ENCODE data around the gene HSPD1.
"Not testable (repeated sequence)": the region's sequence is repeated elsewhere in the genome, so short reads cannot be mapped to it uniquely, and the experiment has no call there.

HSPD1 gene

DNA sequence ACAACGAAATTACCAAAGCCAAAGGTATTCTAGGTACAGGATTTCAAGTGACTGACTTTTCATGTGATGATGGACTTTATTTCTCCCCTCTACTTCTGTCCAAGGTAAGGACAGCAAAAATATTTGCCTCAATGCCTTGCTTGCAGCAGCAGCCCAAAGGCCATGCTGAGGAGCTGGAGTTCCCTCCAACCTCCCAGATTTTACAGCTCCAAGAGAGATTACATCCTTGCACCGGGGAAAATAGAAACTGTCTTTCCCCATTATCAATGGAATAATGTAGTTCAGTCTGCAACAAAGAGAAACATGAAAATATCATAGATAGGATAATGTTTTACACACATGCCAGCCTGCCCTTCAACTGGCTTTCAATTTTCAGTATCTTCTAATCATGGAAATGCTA is 13.5 kb downstream of the HSPD1 start:
- Mint-ChIP-seq H3K27me3 (no peaks in the 10 kb centered on the region), H3K9me3 (no peaks in the 10 kb centered on the region), H3K4me1 (no peaks in the 10 kb centered on the region), H3K27ac (ENCODE audit: low read depth) (no peak overlapping the region), H3K4me3 (no peak overlapping the region), H3K36me3 (ENCODE audit: insufficient read depth) (peaks cover 45% of the 10 kb centered on the region)
- ATAC-seq (replicated peaks; ENCODE audit: extremely low read depth, poor library complexity, severe bottlenecking) (no peak), DNase-seq (ENCODE audit: low spot score in 2 of 2) (no peak)

DNA sequence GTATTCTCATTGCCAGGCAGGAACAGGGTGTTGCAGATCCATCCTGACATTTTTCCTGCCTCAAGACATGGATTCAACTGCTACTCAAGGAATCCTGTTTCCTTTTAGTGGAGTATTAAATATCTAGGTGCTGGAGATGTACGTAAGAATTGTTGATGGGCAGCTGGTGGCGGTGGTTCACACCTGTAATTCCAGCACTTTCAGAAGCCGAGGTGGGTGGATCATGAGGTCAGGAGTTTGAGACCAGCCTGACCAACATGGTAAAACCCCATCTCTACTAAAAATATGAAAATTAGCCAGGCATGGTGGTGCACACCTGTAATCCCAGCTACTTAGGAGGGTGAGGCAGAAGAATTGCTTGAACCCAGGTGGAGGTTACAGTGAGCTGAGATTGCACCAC is 15.4 kb downstream of the HSPD1 start:
- ATAC-seq (replicated peaks; ENCODE audit: extremely low read depth, poor library complexity, severe bottlenecking), result not testable (repeated sequence)

DNA sequence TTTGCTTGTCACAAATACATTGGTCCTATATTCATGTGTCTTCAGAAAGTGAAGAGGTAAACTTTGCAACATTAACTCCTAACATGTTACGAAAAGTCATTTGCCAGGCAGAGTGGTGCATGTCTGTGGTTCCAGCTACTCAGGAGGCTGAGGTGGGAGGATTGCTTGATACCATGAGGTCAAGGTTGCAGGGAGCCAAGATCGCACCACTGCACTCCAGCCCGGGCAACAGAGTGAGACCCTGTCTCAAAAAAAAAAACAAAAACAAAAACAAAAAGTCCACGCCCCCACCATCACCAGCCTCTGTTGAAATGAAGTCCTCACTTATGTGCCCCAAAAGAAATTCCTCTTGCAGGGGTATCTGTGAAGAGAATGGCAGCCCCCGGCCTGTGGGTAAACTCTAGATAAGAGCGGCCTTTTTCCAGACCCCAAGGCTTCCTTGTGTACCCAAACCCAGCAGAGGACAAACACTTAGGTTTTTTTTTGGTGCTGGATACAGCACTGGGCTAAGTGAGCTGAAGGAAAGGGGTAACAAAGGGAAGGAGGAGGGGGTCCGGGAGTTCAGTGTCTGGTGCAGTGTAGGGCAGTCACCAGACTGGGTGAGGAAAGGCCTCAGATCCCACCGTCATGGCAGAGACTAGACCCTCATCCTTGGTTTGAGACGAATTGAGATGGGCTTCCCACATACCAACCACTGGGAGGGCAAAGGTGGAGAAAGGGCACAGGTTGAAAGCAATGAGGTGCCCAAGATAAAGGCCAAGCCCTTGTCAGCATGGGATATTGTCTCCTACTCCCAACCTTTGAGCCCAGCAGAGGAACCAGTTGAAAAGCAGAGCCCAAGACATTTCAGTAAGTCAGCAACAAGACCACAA is 19.2 kb downstream of the HSPD1 start:
- H3K27me3 Mint-ChIP-seq, result no peaks in the 10 kb centered on the region
- no peak overlapping the region for H3K27ac Mint-ChIP-seq (ENCODE audit: low read depth)

More for the DNA sequence above, 15.4 kb downstream of the HSPD1 start:
- H3K27me3 Mint-ChIP-seq; DNase-seq (ENCODE audit: low spot score in 2 of 2); H3K4me1 Mint-ChIP-seq; H3K9me3 Mint-ChIP-seq; H3K4me3 Mint-ChIP-seq; H3K27ac Mint-ChIP-seq (ENCODE audit: low read depth): not testable (repeated sequence)
- peaks cover 31% of the 10 kb centered on the region for H3K36me3 Mint-ChIP-seq (ENCODE audit: insufficient read depth)

DNA sequence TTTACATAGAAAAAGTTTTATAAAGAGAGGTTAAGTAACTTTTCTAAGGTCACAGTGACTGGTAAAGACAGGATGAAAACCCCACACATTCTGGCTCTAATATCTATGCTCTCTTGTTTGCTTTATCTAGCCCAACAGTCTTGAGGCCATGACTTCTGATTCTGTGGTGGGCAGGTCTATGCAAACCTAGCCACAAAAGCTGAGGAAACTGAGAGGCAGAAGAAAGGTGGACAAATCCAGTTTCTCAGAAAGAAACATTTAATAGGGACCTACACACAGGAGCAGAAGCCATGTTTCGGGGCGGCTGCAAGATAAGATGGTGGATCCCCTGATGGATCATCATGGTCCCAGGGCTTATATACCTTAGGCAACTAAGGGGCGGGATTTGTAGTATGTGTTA is 21.8 kb downstream of the HSPD1 start:
- peaks cover 6% of the 10 kb centered on the region for H3K4me1 Mint-ChIP-seq
- no peak overlapping the region for H3K4me3 Mint-ChIP-seq
- H3K27ac Mint-ChIP-seq (ENCODE audit: low read depth), result no peak overlapping the region
- H3K36me3 Mint-ChIP-seq (ENCODE audit: insufficient read depth), result peaks cover 45% of the 10 kb centered on the region
- ATAC-seq (replicated peaks; ENCODE audit: extremely low read depth, poor library complexity, severe bottlenecking) (no peak), DNase-seq (ENCODE audit: low spot score in 2 of 2) (no peak)
- H3K9me3 Mint-ChIP-seq, result no peaks in the 10 kb centered on the region
- no peaks in the 10 kb centered on the region for H3K27me3 Mint-ChIP-seq

More for the DNA sequence above, 19.2 kb downstream of the HSPD1 start:
- DNase-seq (ENCODE audit: low spot score in 2 of 2) (no peak), ATAC-seq (replicated peaks; ENCODE audit: extremely low read depth, poor library complexity, severe bottlenecking) (no peak)
- Mint-ChIP-seq H3K4me1 (peaks cover 6% of the 10 kb centered on the region), H3K4me3 (no peak overlapping the region), H3K9me3 (no peaks in the 10 kb centered on the region), H3K36me3 (ENCODE audit: insufficient read depth) (peaks cover 27% of the 10 kb centered on the region)

DNA sequence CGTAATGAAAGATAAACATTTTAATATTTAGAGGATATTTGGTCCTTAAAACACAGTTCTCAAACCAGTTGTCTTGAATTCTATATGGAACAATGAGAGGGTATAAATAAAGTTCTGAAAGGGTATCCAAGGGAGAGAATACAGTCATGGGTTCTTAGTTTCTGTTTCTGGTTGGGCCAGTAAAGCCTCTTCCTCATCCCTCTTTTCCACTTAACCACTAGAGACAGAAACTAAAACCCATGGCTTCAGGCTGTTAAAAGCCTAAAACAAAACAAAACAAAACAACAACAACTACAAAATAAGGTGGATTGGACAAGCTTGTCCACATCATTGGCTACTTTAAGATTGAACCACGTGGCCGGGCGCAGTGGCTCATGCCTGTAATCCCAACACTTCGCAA is 27.5 kb downstream of the HSPD1 start:
- no peaks in the 10 kb centered on the region for H3K27me3 Mint-ChIP-seq
- H3K36me3 Mint-ChIP-seq (ENCODE audit: insufficient read depth), result peaks cover 71% of the 10 kb centered on the region
- peaks cover 6% of the 10 kb centered on the region for H3K4me1 Mint-ChIP-seq
- no peak for DNase-seq (ENCODE audit: low spot score in 2 of 2)
- no peak for ATAC-seq (replicated peaks; ENCODE audit: extremely low read depth, poor library complexity, severe bottlenecking)
- H3K4me3 Mint-ChIP-seq, result no peak overlapping the region
- H3K27ac Mint-ChIP-seq (ENCODE audit: low read depth), result no peak overlapping the region
- no peaks in the 10 kb centered on the region for H3K9me3 Mint-ChIP-seq

DNA sequence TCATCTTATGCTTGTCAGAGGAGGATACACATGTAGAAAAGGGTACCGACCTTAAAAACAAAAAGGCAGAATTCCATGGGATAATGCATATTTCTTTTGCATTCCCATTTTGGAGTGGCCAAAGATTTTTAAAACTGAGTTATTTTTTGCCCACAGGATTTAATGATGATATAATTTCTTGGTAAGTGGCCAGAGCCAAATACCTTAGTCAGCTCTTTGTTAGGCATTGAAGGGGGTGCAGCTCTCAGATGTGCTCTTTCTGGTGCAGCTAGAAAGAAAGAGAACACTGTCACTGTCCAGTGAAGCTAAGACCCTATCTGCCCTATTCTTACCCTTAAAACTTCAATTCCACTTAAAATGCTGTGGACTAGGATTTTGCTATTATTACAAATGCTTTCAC is 35.5 kb downstream of the HSPD1 start:
- H3K36me3 Mint-ChIP-seq (ENCODE audit: insufficient read depth), result peaks cover 72% of the 10 kb centered on the region
- DNase-seq (ENCODE audit: low spot score in 2 of 2) (no peak), ATAC-seq (replicated peaks; ENCODE audit: extremely low read depth, poor library complexity, severe bottlenecking) (no peak)
- no peaks in the 10 kb centered on the region for H3K9me3 Mint-ChIP-seq
- no peak overlapping the region for H3K4me3 Mint-ChIP-seq
- no peaks in the 10 kb centered on the region for H3K27me3 Mint-ChIP-seq
- H3K27ac Mint-ChIP-seq (ENCODE audit: low read depth), result no peak overlapping the region
- peaks cover 12% of the 10 kb centered on the region for H3K4me1 Mint-ChIP-seq

DNA sequence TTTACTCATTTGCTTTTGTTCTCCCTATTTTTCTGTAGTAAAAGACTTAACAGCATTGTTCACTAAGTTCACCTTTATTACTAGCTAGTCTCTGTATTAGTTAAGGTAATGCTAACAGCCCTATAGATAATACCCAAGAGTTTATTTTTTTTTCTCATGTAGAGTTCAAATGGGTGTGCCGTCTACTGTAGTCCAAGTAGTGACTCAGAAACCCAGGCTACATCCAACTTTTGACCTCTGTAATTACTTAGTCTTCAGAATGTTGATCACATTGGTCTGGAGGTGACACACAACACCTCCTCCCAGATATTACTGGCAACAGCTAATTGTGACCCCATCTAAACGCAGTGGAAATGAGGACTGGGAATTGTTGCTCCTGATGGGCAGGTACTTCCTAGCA is 38.6 kb downstream of the HSPD1 start:
- Mint-ChIP-seq H3K9me3 (no peaks in the 10 kb centered on the region), H3K36me3 (ENCODE audit: insufficient read depth) (peaks cover 55% of the 10 kb centered on the region), H3K4me1 (peaks cover 24% of the 10 kb centered on the region), H3K4me3 (no peak overlapping the region), H3K27ac (ENCODE audit: low read depth) (no peak overlapping the region), H3K27me3 (no peaks in the 10 kb centered on the region)
- ATAC-seq (replicated peaks; ENCODE audit: extremely low read depth, poor library complexity, severe bottlenecking) (no peak), DNase-seq (ENCODE audit: low spot score in 2 of 2) (no peak)

DNA sequence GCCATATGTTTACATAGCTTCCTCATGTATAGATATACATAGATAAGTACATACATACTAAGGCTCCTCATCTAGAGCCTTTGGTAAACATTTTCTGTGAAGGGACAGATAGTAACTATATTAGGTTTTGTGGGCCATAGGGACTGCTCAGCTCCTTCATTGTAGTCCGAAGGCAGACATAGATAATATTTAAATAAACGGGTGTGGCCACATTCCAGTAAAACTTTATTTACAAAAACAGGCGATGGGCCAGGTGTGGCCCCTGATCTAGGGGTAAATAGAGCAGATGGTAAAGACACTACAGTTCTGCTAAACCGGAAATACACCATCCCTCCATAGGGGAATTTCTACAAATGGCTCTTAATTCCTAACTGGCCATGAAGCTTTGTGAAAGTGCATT is 39.0 kb downstream of the HSPD1 start:
- Mint-ChIP-seq H3K27me3 (no peaks in the 10 kb centered on the region), H3K4me3 (no peak overlapping the region), H3K27ac (ENCODE audit: low read depth) (no peak overlapping the region), H3K36me3 (ENCODE audit: insufficient read depth) (peaks cover 51% of the 10 kb centered on the region), H3K9me3 (no peaks in the 10 kb centered on the region), H3K4me1 (peaks cover 26% of the 10 kb centered on the region)
- DNase-seq (ENCODE audit: low spot score in 2 of 2), result no peak
- ATAC-seq (replicated peaks; ENCODE audit: extremely low read depth, poor library complexity, severe bottlenecking), result no peak

DNA sequence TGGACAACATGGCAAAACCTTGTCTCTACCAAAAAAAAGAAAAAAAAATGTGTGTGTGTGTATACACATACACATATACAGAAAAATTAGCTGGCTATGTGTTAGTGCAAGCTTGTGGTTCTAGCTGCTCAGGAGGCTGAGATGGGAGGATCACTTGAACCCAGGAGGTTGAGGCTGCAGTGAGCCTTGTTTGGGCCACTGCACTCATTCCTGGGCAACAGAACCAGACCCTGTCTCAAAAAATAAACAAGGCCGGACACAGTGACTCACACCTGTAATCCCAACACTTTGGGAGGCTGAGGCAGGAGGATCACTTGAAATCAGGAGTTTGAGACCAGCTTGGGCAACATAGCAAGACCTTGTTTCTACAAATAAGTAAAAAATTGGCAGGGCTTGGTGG is 44.2 kb downstream of the HSPD1 start:
- Mint-ChIP-seq H3K4me3 (peak overlapping the region; percentile 99), H3K27me3 (no peaks in the 10 kb centered on the region), H3K36me3 (ENCODE audit: insufficient read depth) (peaks cover 28% of the 10 kb centered on the region), H3K9me3 (no peaks in the 10 kb centered on the region), H3K4me1 (peaks cover 47% of the 10 kb centered on the region), H3K27ac (ENCODE audit: low read depth) (no peak overlapping the region)
- ATAC-seq (replicated peaks; ENCODE audit: extremely low read depth, poor library complexity, severe bottlenecking) (no peak), DNase-seq (ENCODE audit: low spot score in 2 of 2) (no peak)

DNA sequence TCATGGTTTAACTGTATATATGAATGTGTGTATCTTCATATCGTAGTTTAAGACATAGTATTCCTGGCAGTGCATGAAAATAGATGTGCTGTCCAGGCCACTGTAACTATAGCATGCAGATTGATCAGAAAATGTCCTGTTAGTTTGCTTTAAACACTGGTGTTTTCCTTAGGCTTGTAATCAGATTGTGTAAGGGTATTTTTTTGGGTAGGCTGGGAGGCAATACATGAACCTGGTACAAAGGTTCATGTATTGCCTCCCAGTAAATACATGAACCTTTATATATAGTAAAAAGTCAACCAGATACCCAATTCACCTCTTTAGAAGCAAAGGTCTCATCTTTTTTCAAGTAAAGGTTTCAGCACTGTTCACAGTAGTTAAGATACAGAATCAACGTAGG is 44.7 kb downstream of the HSPD1 start:
- Mint-ChIP-seq H3K27me3 (no peaks in the 10 kb centered on the region), H3K4me3 (peak overlapping the region; percentile 99), H3K4me1 (peaks cover 47% of the 10 kb centered on the region), H3K27ac (ENCODE audit: low read depth) (no peak overlapping the region), H3K9me3 (no peaks in the 10 kb centered on the region), H3K36me3 (ENCODE audit: insufficient read depth) (peaks cover 23% of the 10 kb centered on the region)
- DNase-seq (ENCODE audit: low spot score in 2 of 2), result no peak
- ATAC-seq (replicated peaks; ENCODE audit: extremely low read depth, poor library complexity, severe bottlenecking), result no peak

DNA sequence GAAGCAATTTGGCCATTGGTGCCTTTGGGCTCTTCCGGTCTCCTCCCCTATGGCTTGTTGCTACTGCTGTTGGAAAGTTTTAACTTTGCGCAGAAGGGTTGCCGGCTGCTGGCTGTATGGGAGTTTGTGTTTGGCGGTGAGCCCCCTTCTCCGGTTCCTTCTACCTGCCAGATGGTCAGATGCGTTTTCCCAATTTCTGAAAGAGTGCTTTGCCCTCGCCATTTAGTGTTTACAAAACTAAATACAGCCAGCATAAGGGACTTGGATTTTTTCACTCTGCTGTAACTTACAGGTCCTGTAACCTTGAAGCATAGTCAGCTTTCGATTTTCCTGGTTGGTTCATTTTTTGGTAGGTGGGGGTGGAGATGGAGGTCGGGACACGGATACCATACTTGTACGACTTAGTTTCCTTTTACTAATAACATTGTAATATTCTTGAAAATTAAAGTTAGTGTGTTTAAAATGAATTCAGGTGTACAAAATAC is 45.7 kb downstream of the HSPD1 start:
- Mint-ChIP-seq H3K36me3 (ENCODE audit: insufficient read depth) (peaks cover 18% of the 10 kb centered on the region), H3K9me3 (no peaks in the 10 kb centered on the region), H3K4me3 (peak overlapping the region; percentile 99), H3K27ac (ENCODE audit: low read depth) (peak overlapping the region; percentile 100), H3K4me1 (peaks cover 47% of the 10 kb centered on the region), H3K27me3 (no peaks in the 10 kb centered on the region)
- ATAC-seq (replicated peaks; ENCODE audit: extremely low read depth, poor library complexity, severe bottlenecking) (no peak), DNase-seq (ENCODE audit: low spot score in 2 of 2) (no peak)

DNA sequence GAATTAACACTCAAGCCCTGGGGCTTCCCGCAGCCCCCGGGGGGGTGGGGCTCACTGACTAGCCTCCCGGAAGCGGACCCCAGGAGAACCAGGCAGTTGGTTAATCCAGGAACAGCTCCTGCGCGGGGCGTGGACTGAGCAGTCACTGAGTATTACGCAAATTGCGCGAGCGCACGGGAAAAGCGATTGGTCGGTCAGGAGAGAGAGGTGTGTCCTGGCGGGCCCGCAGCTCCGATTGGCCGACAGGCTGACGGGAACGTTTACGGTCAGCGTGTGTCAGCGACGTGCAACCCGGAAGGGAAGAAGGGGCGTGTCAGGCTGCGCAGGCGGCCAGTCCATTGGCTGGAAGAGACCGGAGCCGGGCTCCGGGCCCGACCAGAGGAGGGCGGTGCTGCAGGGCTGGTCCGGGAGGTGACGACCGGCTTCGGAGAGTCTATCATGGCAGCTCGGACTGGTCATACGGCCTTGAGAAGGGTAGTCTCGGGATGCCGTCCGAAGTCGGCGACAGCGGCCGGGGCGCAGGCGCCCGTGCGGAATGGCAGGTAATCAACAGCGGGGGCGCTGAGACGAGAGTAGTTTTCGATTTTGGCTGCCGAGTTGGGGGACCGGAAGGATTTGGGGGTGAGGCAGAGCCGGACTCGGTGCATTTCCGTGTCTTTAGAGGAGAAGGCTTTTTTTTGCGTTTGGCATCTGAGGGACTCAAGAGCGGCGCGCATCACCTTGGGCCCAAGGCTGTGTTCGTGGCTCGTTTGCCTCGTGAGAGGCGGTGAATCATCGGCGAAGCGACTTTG is 46.3 kb downstream of the HSPD1 start, which contains the start of gene COQ10B:
COQ10B (plus strand) TSS at position 430 of the 791 bp plus-strand sequence; CDS start at position 439, 9 bp downstream.
- peak; percentile 95 to 97 for DNase-seq (ENCODE audit: low spot score in 2 of 2)
- no peaks in the 10 kb centered on the region for H3K27me3 Mint-ChIP-seq
- ATAC-seq (replicated peaks; ENCODE audit: extremely low read depth, poor library complexity, severe bottlenecking), result peak; percentile 90
- H3K4me3 Mint-ChIP-seq, result peak within 1 kb of the TSS; percentile 99
- H3K9me3 Mint-ChIP-seq, result no peaks in the 10 kb centered on the region
- peaks cover 45% of the 10 kb centered on the region for H3K4me1 Mint-ChIP-seq
- H3K27ac Mint-ChIP-seq (ENCODE audit: low read depth), result peak within 1 kb of the TSS; percentile 100
- peaks cover 18% of the 10 kb centered on the region for H3K36me3 Mint-ChIP-seq (ENCODE audit: insufficient read depth)
